GM10847 (cell line): ENCODE results near the gene MCTP1.

ENCODE experiments used
- POLR2A ChIP-seq: IDR thresholded peaks from 2 replicates; pipeline ENCODE4 v1.6.1; 2011; ENCODE audit not compliant: insufficient read length; ENCODE audit errors: extremely low read depth

The MCTP1 gene

DNA sequence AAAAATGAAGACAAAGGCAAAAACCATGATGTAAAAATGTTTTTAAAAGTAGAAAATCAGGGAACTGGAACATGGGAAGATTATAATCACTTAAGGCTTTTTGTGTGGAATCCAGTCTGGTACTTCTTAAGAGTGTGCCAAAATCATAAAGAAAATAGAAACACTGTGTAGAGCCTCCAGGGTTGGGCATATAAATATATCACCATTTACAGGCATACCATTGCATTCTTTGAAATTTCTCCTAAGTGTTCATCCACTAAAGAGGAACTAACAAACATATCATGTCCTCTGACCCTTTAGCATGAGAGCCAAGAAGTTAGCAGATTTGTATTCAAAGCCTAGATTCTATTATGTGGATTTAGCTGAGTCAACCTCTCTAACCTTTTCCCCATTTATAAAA lies 573.1 kb downstream of the MCTP1 start:
- no peak for TF ChIP-seq POLR2A

DNA sequence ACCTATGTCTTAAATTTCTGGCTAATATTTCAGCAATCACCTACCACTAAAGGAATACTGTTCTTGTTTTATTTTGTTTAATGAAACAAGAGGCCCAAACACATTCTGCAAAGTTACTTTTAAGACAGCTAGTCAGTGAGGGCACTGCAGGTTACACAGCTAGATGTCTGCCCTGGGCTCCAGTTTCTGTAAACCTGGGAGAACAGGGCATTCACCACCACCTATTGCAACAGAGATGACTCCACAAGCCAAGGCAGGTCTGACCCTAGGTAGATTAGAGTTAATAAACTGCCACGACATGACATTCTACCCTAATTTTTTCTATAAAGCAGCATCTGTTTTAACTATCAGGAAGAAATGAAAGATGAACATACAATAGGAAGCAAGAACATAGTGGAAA lies 575.6 kb downstream of the MCTP1 start:
- no peak for TF ChIP-seq POLR2A

DNA sequence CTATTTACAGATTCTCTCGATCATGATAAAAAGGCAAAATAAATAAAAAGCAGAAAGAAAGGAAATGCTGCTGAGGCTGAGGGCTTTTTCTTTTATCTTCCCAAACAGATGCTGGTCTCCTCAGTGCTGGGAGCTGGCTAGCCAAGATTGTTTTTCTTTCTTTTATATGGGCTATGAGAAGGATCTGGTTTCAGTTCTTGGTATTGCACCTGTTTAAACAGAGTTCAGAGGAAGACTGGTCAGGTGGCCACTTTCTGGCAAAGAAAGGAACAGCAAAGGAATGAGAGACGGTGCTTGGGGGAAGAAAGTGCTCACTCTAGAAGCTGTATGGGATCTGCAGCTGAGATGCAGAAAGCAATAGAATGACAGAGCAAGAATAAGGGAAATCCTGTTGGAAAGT lies 577.5 kb downstream of the MCTP1 start:
- TF ChIP-seq POLR2A: no peak

DNA sequence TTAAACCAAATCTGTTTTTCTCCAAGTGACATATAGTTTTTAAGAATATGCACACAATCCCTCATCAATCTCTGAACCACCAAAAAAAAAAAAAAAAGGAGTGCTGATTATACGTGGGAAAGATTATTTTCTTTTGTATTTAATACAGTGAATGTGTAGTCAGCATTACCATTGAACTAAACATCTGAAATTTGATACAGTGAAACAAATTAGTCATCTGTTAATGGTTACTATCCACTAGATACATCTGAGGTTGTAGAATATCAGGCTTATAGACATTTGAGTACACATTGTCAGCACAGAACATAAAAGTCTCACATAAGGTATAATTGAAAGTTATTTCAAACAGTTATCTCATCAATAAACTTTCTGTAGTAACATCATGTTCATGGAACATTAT lies 579.5 kb downstream of the MCTP1 start:
- no peak for TF ChIP-seq POLR2A

DNA sequence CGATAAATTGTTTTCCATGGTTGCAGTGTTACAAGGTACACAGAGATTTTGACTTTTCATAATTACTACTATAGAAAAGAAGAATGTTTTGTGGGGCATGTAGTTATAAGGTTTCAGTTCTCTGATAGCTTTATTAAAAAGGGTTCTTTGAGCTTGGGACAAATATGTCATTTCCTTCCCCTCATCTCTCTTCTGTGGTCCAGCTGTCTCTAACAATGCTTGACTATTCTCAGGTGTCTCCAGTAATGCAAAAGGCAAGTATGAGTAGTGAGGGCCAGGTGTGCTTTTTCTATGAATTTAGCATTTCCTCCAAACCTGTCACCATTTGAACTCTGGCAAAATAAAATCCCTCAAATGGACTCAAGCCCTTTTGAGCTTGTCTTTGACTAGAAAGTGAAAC lies 582.2 kb downstream of the MCTP1 start:
- no peak for TF ChIP-seq POLR2A

DNA sequence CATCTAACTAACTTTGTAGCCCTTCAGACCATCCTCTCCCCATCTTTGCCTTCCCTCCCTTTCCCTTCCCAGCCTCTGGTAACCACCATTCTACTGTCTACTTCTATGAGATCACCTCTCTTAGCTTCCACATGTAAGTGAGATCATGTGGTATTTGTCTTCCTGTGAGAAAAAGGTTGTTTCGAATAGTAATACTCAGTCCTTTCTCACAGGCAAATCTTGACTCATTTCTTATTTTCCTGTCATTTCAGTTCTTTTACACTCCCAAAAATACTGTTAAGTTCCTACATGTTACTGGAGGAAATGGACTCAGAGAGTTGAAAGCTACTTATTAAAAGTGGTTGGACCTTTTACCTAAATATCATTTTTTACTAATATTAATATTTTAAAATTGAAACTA lies 584.3 kb downstream of the MCTP1 start:
- no peak for TF ChIP-seq POLR2A

DNA sequence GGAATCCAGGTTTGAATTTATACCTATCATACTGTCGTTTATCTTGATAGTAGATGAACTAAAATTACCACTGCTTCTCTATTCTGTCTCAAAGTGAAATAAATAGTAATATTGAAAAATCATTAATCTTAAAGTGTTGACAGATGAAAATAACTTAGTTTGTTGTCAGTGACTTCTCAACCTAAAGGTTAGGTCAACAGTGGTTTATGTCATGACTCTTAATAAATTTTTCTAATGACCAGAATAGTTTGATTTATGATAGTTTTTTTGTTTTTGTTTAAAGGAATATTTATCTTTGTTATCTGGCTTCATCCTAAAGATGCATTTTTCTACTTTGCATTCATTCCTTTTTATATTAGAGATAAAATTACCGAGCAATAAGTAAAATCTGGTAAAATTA lies 585.3 kb downstream of the MCTP1 start:
- TF ChIP-seq POLR2A: no peak

DNA sequence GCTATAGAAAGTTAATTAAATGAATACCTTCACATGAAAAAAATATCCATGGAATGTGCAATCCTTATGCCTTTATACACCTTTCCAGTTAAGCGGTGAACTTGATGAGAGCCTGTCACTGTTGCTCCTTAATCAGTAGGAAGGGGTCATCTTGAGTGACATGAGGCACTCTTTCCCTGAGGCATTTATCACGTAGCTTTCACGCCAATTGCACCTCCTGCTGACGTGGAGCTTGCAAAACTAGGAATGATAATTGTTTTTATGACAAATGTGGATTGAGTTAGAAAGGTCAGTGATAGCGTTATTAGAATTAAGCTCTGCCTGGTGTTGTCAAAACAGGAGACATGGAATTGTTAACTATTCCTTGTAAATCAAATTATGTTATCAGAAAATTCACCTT lies 586.7 kb downstream of the MCTP1 start:
- no peak for TF ChIP-seq POLR2A

- TF ChIP-seq POLR2A: no peak
Observed at GRCh38 chr5:94694671-94695070, 590.2 kb downstream of the MCTP1 start.

- TF ChIP-seq POLR2A: no peak
Observed at GRCh38 chr5:94693845-94694370, 591.0 kb downstream of the MCTP1 start.

DNA sequence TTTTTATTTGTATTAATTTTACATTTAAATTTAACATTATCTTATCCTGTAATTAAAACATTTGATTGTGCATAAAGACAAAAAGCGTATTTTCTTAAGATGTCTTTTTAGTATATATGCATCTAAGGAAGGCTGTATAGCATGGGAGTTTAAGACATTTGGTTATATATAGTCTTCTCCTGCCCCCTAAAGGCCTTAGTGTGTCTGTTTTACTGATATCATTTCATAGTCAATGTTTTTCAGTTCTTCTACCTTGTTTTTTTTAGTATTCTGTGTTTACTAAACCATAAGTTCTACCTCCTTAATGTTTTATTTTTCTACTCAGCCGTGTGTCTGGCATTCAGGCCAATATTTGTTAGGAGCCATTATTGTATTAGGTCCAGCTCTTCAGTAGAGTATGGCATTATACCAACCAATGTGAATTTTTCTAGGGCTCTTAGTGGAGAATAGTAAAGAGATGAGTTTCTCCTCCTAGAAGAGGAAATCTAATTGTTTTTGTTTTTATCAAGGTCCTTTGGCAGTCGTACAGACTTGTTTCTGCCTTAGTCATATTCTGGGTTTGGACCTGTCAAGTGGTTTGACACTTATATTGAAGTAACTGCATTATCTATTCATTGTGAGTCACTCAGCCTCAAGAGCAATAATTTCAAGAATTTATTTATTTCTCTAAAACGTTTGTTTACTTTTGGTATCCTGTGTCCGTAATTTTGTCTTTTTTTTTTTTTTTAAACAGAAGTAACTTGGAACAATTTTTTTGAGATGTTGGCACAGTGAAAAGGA lies 591.7 kb downstream of the MCTP1 start:
- TF ChIP-seq POLR2A: no peak

DNA sequence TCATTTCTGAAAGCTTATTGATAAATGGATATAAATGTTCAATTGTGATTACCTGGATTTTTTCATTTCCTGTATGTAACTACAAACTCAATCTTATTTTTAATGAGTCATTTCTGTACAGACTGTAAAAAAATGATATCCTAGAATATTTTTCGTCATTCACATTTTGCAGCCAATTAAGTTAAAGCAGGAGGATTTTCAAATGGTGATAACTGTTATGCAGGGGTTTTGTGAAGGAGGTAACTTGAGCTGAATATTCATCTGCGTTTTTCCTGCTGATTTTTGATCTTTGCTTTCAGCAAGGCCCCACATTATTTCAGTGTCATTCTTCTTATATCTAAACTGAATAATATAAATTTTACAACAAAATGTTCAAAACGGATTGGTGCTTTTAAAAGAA lies 592.3 kb downstream of the MCTP1 start:
- TF ChIP-seq POLR2A: no peak

DNA sequence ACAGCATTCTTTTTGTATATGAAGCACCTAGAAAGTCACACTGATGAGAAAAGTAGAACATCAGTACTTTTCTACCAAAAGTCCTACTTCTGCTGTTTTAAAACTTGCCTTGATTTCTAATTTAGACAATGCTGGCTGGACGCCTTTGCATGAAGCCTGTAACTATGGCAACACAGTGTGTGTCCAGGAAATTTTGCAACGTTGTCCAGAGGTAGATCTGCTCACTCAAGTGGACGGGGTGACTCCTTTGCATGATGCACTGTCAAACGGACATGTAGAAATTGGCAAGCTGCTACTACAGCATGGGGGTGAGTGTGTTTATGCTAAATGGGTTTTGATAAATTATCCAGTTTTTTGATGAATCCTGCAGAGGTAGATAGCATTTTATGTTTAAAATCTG lies 592.9 kb downstream of the MCTP1 start:
- TF ChIP-seq POLR2A: no peak

DNA sequence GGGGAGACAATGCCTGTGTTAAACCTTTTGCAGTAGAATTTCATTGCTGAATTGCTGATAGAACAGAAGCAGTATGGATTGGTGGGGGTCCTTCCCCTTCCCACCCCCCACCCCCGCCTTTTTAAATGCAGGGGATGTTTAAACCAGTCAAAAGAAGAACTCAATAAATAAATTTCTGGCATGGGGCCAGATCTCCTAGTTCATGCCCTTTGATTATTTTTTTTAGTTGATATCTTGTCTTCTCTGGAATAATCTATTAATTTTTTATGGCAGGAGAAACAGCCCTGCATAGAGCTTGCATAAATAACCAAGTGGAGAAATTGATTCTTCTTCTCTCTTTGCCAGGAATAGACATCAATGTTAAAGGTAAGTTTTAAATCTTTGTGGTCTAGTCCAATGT lies 593.6 kb downstream of the MCTP1 start:
- no peak for TF ChIP-seq POLR2A

- no peak for TF ChIP-seq POLR2A
Observed at GRCh38 chr5:94690778-94691177, 594.1 kb downstream of the MCTP1 start.

DNA sequence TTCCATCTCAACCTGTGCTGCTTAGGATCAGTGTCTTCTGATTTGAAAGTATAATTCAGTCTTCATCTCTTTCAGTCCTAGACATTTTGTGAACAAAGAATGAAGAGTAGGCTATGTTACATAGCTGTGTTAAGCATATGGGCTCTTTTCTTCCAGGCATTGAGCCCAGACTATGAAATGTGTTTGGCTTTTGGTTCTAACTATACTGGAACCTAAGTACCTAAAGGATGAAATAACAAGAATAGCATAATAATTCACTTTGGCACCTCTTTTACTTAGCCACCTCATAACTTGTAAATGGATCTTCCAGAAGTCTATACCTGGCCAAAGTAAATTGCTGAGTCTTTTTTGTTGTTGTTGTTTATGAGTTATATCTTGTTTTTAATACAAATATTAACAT lies 595.0 kb downstream of the MCTP1 start:
- TF ChIP-seq POLR2A: no peak

GRCh38 chr5:94682814-94683520 lies 601.9 kb downstream of the MCTP1 start:
- no peak for TF ChIP-seq POLR2A

DNA sequence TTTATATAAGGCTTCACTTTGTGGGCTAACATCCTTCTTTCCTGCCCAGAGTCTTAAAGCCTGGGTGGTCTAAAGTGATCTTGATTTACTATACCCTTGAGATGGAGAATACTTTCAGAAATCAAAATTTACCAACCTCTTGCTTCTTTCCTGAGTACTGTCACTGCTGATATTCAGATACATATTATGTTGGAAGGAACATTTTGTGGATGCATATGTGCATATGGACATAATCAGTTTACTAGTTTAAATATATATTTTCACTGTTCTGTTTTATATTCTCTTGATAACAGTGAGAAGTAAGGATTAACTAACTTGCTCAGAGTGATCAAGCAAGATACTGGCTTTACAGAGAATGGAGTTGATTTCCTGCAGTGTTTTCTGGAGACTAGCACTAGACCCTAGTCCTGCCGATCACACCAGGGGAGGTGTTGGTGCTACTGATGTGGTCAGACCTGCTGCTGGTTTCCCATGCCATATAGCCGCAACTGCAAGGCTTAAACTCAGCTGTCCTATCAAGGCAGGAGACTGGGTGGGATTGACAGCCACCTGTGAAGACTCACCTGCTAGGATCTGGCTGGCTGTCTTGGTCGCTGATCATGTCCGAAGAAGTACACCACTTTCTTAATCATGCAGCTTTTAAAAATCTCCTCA lies 608.8 kb downstream of the MCTP1 start:
- TF ChIP-seq POLR2A: no peak
